Endothelial cell of umbilical vein (primary cell): ENCODE data around the gene TAS2R3. TPM values are rescaled to one million over a fixed set of nuclear protein-coding genes. Genes with fewer than 3 reads are reported as not detected.

ENCODE experiments used
- BruUV-seq: library from RNA; stranded (reverse); fragments of 400-500 nt; replicated peaks from 2 replicates; lab custom pipeline; 2021; lab: Mats Ljungman, UMichigan
- CTCF ChIA-PET: fragments of 300-600, 350-600 bp; sonication (Branson Sonifier 250); formaldehyde crosslinking; loops from one replicate; lab custom pipeline; 2021; ENCODE audit warnings: antibody characterized with exemption, inconsistent platforms; lab: Charles Lee
- POLR2A ChIA-PET: fragments of 300-600, 350-600 bp; sonication (Branson Sonifier 250); formaldehyde crosslinking; loops from one replicate; lab custom pipeline; 2021; ENCODE audit warnings: antibody characterized with exemption, inconsistent platforms; lab: Charles Lee
- DNase-seq: peaks from one replicate; pipeline ENCODE4 v3.0.0-alpha.2; 2011; ENCODE audit warnings: low read depth, low spot score
- FAIRE-seq: peaks from 2 replicates; lab custom pipeline; 2011; peaks lifted over from hg19 to GRCh38; lab: Jason Lieb, UNC
- H2AFZ ChIP-seq: 2 replicates; pipeline ENCODE4 v1.6.0; 2012; ENCODE audit warnings: low read depth, low read length, control low read depth, inconsistent platforms
- H3K27ac ChIP-seq: 2 replicates; pipeline ENCODE4 v1.5.1; 2011; ENCODE audit warnings: low read depth, mild to moderate bottlenecking, control low read depth, low read length, moderate library complexity; ENCODE audit not compliant: insufficient read depth
- H3K27me3 ChIP-seq, 2 experiments: 2 replicates each; pipeline versions ENCODE4 v1.6.0 to v1.6.1; 2011; ENCODE audit warnings: low read length in 2 of 2, mixed read lengths in 1 of 2; ENCODE audit not compliant: control insufficient read depth in 2 of 2, insufficient read depth in 2 of 2
- H3K36me3 ChIP-seq, 2 experiments: 2 replicates in 1 of 2; 3 replicates in 1 of 2; pipeline ENCODE4 v1.5.1; 2011; ENCODE audit warnings: low read length in 2 of 2, mild to moderate bottlenecking in 1 of 2, moderate library complexity in 1 of 2; ENCODE audit not compliant: control insufficient read depth in 2 of 2, insufficient read depth in 2 of 2; ENCODE audit errors: extremely low read depth in 1 of 2
- H3K4me1 ChIP-seq: 3 replicates; pipeline ENCODE4 v1.5.1; 2011; ENCODE audit warnings: mild to moderate bottlenecking, low read length; ENCODE audit not compliant: control insufficient read depth, insufficient read depth; ENCODE audit errors: extremely low read depth
- H3K4me2 ChIP-seq: 2 replicates; pipeline ENCODE4 v1.6.1; 2011; ENCODE audit warnings: low read length, control low read depth, mixed read lengths; ENCODE audit not compliant: insufficient read depth
- H3K4me3 ChIP-seq, 3 experiments: fragments of 200-600 bp in 1 of 3; sonication (generic), shearing (Covaris generic) in 1 of 3; replicated peaks in 1 of 3; 2 replicates each; pipeline ENCODE4 v1.5.1; 2011 to 2016; ENCODE audit warnings: control low read depth in 3 of 3, low read length in 3 of 3, mild to moderate bottlenecking in 2 of 3, inconsistent platforms in 1 of 3, low read depth in 1 of 3, moderate library complexity in 1 of 3; ENCODE audit not compliant: insufficient read depth in 1 of 3
- H3K79me2 ChIP-seq: 2 replicates; pipeline ENCODE4 v1.6.0; 2012; ENCODE audit warnings: low read length, inconsistent platforms; ENCODE audit not compliant: control insufficient read depth, insufficient read depth
- H3K9ac ChIP-seq: replicated peaks from 2 replicates; pipeline ENCODE3; 2011; ENCODE audit warnings: low read length, control low read depth; ENCODE audit not compliant: insufficient read depth; ENCODE audit errors: extremely low read depth
- H3K9me1 ChIP-seq: replicated peaks from 3 replicates; pipeline ENCODE4 v1.6.0; 2011; ENCODE audit warnings: mild to moderate bottlenecking, low read length; ENCODE audit not compliant: control insufficient read depth, insufficient read depth; ENCODE audit errors: extremely low read depth
- H3K9me3 ChIP-seq: replicated peaks from 2 replicates; pipeline ENCODE4 v1.5.1; 2012; ENCODE audit warnings: low read length, inconsistent platforms; ENCODE audit not compliant: control insufficient read depth, insufficient read depth
- H4K20me1 ChIP-seq: replicated peaks from 2 replicates; pipeline ENCODE3; 2011; ENCODE audit warnings: mild to moderate bottlenecking, low read length; ENCODE audit not compliant: control insufficient read depth, insufficient read depth; ENCODE audit errors: extremely low read depth
- EZH2 ChIP-seq: IDR thresholded peaks from 2 replicates; pipeline ENCODE4 v1.6.1; 2012; ENCODE audit warnings: borderline replicate concordance, low read depth, mild to moderate bottlenecking, moderate library complexity, low read length, inconsistent platforms; ENCODE audit not compliant: severe bottlenecking
- FOS ChIP-seq: IDR thresholded peaks from 2 replicates; pipeline ENCODE4 v1.6.1; 2011; ENCODE audit warnings: mild to moderate bottlenecking, low read length, moderate library complexity, borderline replicate concordance; ENCODE audit not compliant: insufficient read depth
- GATA2 ChIP-seq: IDR thresholded peaks from 2 replicates; pipeline ENCODE4 v1.7.0; 2011; ENCODE audit warnings: low read depth, mild to moderate bottlenecking, moderate library complexity, mixed read lengths, low read length; ENCODE audit not compliant: insufficient read length, insufficient read depth
- JUN ChIP-seq: IDR thresholded peaks from 2 replicates; pipeline ENCODE4 v1.6.1; 2011; ENCODE audit warnings: borderline replicate concordance, low read depth; ENCODE audit not compliant: insufficient read length, insufficient read depth
- MYC ChIP-seq: IDR thresholded peaks from one replicate; pipeline ENCODE4 v1.6.1; 2011; ENCODE audit warnings: mild to moderate bottlenecking, low read depth, low read length
- POLR2A ChIP-seq: IDR thresholded peaks from 2 replicates; pipeline ENCODE4 v1.6.1; 2012; ENCODE audit warnings: low read depth, mild to moderate bottlenecking, control low read depth, low read length
- POLR2AphosphoS5 ChIP-seq: IDR thresholded peaks from 2 replicates; pipeline ENCODE4 v1.6.1; 2012; ENCODE audit warnings: low read depth, mild to moderate bottlenecking, control low read depth, low read length, moderate library complexity; ENCODE audit not compliant: insufficient read depth
- dilution Hi-C: fragments of 300-500 bp; cut with MboI; formaldehyde crosslinking; loops from one replicate; pipeline ENCODE4 v1.15.0; 2019; ENCODE audit warnings: low sequenced_read_pairs; ENCODE audit not compliant: extremely low pct_ligation_motif_present
- intact Hi-C: fragments of 100-400 bp; cut with micrococcal nuclease; formaldehyde crosslinking; loops from one replicate; pipeline ENCODE4 v1.10.0; 2022
- polyA plus RNA-seq, 4 experiments: library from polyadenylated mRNA; depleted of rRNA in 3 of 4; stranded (reverse) in 3 of 4; unstranded in 1 of 4; fragments of >200 nt; gene quantifications; 2 replicates each; pipeline versions ENCODE4 v1.2.1 to v1.2.3, GENCODE V29; 2011 to 2012; ENCODE audit warnings: missing spikeins in 1 of 4
- total RNA-seq: library from RNA; stranded (reverse); gene quantifications from 2 replicates; pipeline ENCODE4 v1.2.3, GENCODE V29; 2021
- TF ChIP-seq, protein P1 (sequence below): IDR thresholded peaks from 2 replicates; pipeline ENCODE4 v1.6.1; 2011; ENCODE audit not compliant: insufficient read depth, insufficient read length
- TF ChIP-seq, protein P2 (sequence below), 2 donors: IDR thresholded peaks; 1 replicate in 1 of 2; 2 replicates in 1 of 2; pipeline ENCODE4 v1.5.1; 2011; ENCODE audit warnings: low read length in 2 of 2, mild to moderate bottlenecking in 2 of 2, moderate library complexity in 2 of 2, control low read depth in 1 of 2, inconsistent platforms in 1 of 2, low read depth in 1 of 2; ENCODE audit not compliant: insufficient read depth in 1 of 2; ENCODE audit errors: extremely low read depth in 1 of 2

TAS2R3 gene
- total and polyA plus RNA-seq, 2 donors (not counting 3 experiments of a cell fraction or from before 2014, with no cell fraction given), result 0.08 to 2.0 TPM

DNA sequence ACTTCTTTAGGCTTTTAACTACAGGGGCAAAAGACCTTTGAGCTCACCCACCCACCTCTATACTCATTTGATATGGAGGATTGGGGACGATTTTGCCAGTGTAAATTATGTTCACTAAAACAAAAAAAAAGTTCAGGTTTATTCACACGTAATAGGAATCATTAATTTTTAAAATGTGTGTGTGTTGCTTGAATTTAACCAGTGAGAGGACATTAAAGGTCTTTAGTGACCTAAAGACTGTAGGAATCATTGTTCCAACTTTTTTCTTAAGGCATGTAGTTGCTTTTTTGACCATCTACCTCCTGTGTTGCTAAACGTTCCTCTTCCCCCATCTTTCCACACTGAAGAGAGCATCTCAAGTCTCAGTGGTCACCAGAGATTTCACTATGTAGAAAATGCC is 24.6 kb upstream of the TAS2R3 start:
- no peaks in the 10 kb centered on the region for H4K20me1 ChIP-seq
- H3K9me3 ChIP-seq, result no peaks in the 10 kb centered on the region
- H3K9ac ChIP-seq, result peak overlapping the region; percentile 98
- POLR2A ChIA-PET, result no interaction called here
- CTCF ChIA-PET, result interaction anchor here (1.4 to 3.3 kb wide), 6 partner anchors 11 to 85 kb away, joined by 4 to 83 read pairs (median 23); partner anchors contain the start of gene DENND11
- H3K27me3 ChIP-seq, result no peaks in the 10 kb centered on the region
- TF ChIP-seq POLR2A, result no peak
- no peak for TF ChIP-seq POLR2AphosphoS5
- TF ChIP-seq, protein P1, sequence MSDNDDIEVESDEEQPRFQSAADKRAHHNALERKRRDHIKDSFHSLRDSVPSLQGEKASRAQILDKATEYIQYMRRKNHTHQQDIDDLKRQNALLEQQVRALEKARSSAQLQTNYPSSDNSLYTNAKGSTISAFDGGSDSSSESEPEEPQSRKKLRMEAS, result no peak
- TF ChIP-seq MYC, result no peak
- TF ChIP-seq FOS, result no peak
- TF ChIP-seq JUN, result no peak
- TF ChIP-seq, protein P2, sequence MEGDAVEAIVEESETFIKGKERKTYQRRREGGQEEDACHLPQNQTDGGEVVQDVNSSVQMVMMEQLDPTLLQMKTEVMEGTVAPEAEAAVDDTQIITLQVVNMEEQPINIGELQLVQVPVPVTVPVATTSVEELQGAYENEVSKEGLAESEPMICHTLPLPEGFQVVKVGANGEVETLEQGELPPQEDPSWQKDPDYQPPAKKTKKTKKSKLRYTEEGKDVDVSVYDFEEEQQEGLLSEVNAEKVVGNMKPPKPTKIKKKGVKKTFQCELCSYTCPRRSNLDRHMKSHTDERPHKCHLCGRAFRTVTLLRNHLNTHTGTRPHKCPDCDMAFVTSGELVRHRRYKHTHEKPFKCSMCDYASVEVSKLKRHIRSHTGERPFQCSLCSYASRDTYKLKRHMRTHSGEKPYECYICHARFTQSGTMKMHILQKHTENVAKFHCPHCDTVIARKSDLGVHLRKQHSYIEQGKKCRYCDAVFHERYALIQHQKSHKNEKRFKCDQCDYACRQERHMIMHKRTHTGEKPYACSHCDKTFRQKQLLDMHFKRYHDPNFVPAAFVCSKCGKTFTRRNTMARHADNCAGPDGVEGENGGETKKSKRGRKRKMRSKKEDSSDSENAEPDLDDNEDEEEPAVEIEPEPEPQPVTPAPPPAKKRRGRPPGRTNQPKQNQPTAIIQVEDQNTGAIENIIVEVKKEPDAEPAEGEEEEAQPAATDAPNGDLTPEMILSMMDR (IDR thresholded peaks at IDR 0.05; ENCODE audit: extremely low read depth in 1 of 2, insufficient read depth in 1 of 2, low read depth in 1 of 2, low read length in 2 of 2), result no peak
- TF ChIP-seq EZH2, result no peak
- TF ChIP-seq GATA2, result no peak
- no peak overlapping the region for H3K27ac ChIP-seq
- no peak overlapping the region for H2AFZ ChIP-seq
- intact Hi-C loops (no loop called here), dilution Hi-C loops (no loop called here)
- peaks cover 36% of the 10 kb centered on the region for H3K79me2 ChIP-seq
- DNase-seq (no peak), FAIRE-seq (no peak)
- no TSS peak for BruUV-seq
- H3K4me2 ChIP-seq, result peak overlapping the region; percentile 98
- H3K36me3 ChIP-seq, result peaks cover 15 to 20% of the 10 kb centered on the region in 2 experiments
- H3K9me1 ChIP-seq, result no peaks in the 10 kb centered on the region
- peaks cover 16% of the 10 kb centered on the region for H3K4me1 ChIP-seq
- peak overlapping the region in 1 of 3 experiments; percentile 96 for H3K4me3 ChIP-seq
